Breast epithelium (tissue), 3 donors: Measurements from ENCODE around the gene NDUFB7.

Experiments used
- CTCF ChIP-seq, 3 donors: fragments of 450-650 bp; IDR thresholded peaks; one replicate each; pipeline ENCODE4 v1.5.1; 2016 to 2017; ENCODE audit warnings: antibody characterized with exemption in 3 of 3, mild to moderate bottlenecking in 3 of 3, moderate library complexity in 3 of 3
- POLR2A ChIP-seq: fragments of 450-650 bp; IDR thresholded peaks from one replicate; pipeline ENCODE4 v1.6.1; 2016; ENCODE audit warnings: antibody characterized with exemption, mild to moderate bottlenecking, moderate library complexity

- TF ChIP-seq CTCF (IDR thresholded peaks at IDR 0.05), result no peak
- TF ChIP-seq POLR2A, result no peak
These were observed 18.0 kb downstream of the NDUFB7 start for GRCh38 chr19:14553939-14554243.
